ENCODE data around the gene XYLT1. TPM values are rescaled to one million over a fixed set of nuclear protein-coding genes. Genes with fewer than 3 reads are reported as not detected.

XYLT1 gene
- polyA plus RNA-seq, 5 donors, result 4.9 to 7.2 (median 6.4) TPM

DNA sequence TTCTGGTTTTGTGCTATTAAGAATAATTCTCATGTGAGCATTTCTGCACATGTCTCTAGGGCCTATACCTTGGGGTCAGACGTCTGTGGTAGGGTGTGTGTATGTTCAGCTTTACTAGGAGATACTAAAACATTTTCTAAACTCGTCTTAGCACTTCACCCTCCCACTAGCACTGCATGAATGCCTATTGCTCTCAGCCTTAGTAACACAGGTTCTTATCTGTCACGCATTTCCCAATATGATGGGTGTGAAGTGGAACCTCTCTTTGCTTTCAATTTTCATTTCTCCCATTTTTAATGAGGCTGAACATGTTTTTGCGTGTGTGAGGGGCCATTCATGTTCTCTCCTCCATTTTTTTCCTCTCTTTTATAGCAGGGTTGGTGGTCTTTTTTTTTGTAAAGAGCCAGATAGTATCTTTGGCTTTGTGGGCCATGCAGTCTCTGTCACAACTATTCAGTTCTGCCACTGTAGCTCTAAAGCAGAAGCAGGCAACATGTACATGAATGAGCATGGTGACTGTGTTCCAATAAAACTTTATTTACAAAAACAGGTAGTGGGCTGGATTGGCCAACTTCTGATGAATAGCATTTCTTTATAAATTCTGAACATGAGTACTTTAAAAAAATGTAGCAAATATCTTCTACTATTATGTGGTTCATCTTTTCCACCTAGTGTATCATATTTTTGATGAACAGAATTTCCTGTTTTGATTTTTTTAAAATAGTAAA, 354.0 kb downstream of the XYLT1 start:
- no peak for DNase-seq

DNA sequence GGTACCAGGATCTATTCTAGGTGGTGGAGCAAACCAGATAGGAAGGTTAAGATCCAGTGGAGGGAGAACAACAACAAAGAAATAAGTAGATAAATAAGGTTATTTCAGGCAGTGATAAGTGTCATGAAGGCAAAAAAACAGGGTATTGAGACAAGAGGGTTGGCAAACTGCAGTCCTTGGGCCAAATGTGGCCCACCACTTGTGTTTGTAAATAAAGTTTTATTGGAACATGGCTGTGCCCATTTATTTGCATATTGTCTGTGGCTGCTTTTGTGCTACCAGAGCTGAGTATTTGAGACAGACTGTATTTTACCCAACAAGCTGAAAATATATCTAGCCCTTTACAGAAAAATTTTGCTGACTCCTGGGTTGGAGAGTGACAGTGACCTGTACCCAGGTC, 361.3 kb downstream of the XYLT1 start:
- no peak for DNase-seq

DNA sequence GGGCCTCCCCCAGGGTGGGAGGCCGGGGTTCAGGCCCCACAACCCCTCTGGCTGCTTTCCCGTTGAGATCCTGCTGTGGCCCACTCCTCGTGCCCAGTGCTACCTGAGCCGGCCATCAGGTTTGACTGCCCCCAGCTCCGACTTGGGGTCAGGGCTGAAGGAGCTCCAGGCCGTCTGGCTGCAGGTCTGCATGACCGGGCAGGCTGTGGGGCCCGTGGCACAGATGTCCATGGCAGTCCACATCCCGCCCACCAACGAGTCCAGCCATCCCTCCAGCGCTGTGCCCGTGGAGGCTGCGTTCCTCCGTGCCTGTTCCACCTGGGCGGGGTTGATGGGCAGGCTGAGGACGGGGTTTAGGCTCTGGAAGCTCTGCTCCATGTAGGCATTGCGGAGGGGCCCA, 362.2 kb downstream of the XYLT1 start:
- no peak for DNase-seq

DNA sequence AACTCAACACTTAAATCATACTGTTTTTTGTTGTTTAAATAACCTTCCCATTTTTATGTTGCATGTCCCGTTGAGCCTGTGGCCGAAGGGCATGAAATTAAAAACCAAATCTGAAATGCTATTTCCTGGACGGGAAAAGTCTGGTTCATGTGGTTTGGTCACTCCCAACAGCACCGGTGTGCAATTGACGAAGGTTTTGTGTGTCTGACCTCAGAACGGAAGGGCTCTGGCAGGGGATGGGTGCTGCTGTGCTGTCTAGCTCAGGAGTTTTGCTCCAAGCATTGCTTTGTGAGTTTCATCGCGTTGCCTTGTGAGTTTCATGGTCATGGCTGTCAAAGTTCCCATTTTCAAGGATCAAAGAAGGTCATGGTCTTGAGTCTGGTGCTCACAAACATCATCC, 363.3 kb downstream of the XYLT1 start:
- no peak for DNase-seq

DNA sequence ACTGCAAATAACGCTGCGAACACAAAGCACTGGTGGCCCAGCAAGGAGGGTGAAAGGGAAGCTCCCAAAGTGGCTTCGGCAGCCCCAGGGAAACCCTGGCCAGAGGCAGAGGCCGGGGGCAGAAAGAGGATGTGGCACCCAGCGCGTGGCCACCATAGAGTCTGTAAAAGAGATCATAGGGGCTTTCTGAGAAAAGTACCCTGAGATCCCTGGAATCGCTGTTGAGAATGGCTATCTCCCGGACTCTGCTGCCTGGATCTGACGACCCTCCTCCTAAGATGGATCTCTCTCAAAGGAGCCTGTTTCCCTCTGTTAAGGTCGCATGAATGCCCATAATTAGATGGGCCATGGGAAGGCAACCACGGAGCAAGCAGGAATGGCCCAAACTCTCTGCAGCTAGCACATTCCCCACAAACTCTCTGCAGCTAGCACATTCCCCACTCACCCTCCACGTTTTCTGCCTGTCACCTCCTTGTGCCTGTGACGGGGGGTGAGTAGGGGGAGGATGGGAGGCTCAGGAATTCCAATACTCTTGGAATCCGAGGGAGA, 364.4 kb downstream of the XYLT1 start:
- DNase-seq, result no peak

DNA sequence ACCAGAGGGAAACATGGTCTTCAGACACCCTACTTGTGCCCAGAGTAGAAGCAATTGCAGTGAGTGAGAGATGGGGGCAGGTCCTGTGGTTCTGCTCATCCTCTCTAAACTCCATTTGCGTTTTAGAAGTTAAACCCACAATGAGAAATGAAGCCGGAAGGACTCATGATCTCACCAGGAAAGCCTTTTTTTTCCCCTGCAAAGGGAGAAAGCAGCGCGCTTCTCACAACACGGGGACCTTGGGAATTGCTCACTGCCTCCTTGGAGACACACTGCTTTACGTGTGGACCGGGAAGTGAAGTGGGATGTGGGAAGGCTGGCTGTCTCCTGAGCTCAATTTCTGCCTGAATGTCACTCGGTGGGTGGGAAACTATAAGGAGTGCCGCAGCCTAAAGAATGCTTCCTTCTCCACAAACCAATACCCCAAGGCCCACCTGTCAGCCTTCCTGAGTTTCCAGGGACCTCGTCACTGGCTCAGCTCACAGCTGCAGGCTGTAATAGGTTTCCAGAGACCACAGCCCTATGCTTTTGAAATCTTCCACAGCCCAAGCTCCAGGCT, 365.4 kb downstream of the XYLT1 start:
- no peak for DNase-seq

- no peak for DNase-seq
Measured at GRCh38 chr16:17104654-17105053, 366.1 kb downstream of the XYLT1 start.

DNA sequence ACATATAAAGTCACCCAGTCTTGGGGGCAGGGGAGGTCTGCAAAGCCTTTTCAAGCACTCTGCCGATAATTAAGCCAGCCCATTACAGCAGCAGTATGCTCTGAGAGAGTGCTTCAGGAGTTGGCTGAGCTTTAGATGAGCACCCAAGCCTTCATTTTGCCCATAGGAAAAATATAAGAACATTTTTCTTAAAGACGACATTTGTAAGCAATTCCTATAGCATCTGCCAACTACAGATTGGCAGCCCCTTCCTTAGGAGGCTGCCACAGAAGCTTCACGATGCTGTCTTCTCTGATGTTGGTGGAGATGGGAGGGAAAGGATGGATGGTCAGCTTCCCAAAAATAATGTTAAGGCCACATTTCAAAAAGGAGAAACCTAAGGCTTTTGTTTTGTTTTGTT, 367.5 kb downstream of the XYLT1 start:
- DNase-seq, result no peak

- DNase-seq, result no peak
Measured at GRCh38 chr16:17101646-17102045, 369.1 kb downstream of the XYLT1 start.

DNA sequence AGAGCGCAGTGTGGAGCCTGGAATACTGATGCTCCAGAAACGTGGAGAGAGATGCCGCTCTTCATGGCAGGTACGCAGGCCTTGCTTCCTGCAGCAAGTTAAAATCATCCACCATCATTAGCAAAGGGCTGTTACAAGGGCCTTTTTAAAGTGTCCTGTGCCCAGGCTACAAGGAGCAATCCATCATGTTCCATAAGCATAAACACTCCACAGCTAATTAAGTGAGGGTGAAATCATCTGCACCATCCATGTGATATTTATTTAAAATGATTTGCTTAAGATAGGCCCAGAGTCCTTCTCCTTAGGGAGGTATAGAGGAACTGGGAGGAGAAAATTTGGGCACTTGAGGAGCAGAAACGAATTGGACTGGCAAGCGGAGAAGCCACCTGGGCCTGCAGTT, 372.1 kb downstream of the XYLT1 start:
- DNase-seq, result no peak

GRCh38 chr16:17084130-17084529, 386.6 kb downstream of the XYLT1 start:
- no peak for DNase-seq

DNA sequence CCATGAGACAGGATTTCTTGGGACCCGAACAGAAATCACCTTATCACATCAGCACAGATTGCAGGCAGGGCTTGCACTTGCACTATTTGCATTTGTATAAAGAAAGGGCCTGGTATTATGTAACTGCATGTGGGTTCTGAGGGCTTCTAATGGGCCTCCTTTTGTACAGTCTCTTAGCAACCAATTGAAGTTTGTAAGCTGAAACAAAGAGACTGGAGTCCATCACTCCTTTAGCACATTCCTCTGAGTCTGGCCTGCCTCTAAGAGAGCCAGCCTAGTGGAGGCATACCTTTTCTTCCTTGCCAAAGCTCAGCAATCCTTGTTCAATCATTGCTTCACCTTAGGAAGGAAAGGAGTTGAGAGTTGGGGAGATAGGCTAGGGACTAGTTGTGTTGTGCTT, 387.1 kb downstream of the XYLT1 start:
- no peak for DNase-seq

DNA sequence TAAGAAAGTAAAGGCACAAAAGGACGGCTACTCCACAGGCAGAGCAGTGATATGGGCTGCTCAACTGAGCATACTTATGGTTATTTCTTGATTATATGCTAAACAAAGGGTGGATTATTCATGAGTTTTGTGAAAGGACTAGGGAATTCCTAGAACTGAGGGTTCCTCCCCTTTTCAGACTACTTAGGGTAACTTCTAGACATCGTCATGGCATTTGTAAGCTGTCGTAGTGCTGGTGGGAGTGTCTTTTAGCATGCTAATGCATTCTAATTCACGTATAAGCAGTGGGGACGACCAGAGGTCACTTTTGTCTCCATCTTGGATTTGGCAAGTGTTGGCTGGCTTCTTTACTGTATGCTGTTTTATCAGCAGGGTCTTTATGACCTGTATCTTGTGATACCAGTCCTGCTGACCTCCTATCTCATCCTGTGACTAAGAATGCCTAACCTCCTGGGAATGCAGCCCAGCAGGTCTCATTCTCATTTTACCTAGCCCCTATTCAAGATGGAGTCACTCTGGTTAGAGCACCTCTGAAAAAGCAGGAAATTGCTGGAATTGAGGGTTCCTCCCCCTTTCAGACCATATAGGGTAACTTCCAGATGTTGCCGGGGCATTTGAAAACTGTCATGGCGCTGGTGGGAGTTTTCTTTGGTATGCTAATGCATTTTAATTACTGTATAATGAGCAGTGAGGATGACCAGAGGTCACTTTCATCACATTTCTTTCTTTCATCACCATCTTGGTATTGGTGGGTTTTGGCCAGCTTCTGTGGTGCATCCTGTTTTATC, 388.5 kb downstream of the XYLT1 start:
- DNase-seq, result no peak

DNA sequence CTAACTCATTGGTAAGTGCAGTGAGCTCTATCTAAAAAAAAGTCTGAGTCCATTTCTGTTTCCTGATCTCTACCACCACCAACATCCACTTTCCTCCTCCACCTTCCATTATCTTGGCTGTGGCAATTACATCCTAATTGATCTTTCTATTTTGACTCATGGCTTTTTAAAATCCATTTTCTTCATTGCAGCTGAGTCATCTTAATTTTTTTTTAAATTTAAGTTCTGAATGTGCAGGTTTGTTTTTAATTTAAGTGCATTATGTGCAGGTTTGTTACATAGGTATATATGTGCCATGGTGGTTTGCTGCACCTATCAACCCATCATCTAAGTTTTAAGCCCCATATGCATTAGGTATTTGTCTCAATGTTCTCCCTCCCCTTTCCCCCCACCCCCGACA, 390.7 kb downstream of the XYLT1 start:
- DNase-seq, result no peak

GRCh38 chr16:17078931-17079631, 391.7 kb downstream of the XYLT1 start:
- DNase-seq, result no peak

- no peak for DNase-seq
Measured at GRCh38 chr16:17076818-17077498, 393.8 kb downstream of the XYLT1 start.

- DNase-seq, result no peak
Measured at GRCh38 chr16:17076092-17076754, 394.5 kb downstream of the XYLT1 start.

DNA sequence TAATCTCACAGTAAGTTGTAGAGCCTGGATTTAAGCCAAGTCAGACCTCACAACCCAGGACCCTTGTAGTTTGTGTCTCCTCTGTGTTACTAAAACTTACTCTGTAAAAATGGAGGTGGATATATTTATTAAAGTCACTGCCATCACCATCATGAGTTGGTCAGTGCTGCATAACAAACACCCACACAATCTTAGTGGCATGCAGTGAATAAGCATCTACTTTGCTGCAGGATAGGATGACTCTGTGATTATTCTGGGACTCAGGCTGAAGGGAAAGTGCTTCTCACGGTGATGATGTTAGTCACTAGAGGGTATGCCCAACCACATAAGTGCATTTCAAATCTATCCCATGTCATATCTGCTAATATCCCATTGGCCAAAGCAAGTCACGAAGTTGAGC, 398.7 kb downstream of the XYLT1 start:
- no peak for DNase-seq

DNA sequence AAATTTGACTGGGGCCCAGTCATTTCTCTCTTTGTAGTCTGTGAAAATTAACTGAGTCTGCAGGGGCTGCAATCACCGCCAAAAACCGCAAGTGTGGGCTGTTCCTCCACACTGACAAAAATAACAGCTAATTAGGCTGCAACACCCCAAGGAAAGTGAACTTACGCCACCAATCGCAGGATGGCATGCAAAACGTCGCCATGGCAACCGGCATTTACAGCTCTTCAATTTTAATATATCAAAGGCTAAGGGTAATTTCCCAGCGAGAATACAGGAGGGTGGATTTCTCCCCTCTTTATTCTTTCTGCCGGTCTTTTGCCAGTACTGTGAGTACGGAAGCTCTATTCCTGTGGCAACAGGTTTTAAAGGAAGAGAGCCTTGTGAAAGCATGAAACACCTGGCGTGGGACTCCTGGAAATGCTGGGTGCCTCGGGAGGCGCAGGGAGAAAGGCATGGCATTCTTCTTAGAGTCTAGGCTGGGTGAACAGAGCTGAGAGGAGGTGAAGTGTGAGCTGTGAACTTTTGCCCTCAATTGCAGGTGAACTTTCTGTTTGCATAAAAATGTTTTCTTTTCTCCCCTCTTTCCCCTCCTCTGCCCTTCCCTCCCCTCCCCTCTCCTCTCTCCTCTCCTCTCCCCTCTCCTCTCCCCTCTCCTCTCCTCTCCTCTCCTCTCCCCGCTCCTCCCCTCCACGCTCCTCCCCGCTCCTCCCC, 399.7 kb downstream of the XYLT1 start:
- peak; percentile 23 to 44 for DNase-seq

- DNase-seq, result no peak
Measured at GRCh38 chr16:17069681-17070080, 401.1 kb downstream of the XYLT1 start.
